A549 (cell line): ENCODE data around the gene ZNF775. TPM values are rescaled to one million over a fixed set of nuclear protein-coding genes. Genes with fewer than 3 reads are reported as not detected.

Experiments
- ATAC-seq, 2 experiments: fragments of 200-7000 bp in 1 of 2; fragments of >200 bp in 1 of 2; cut with Nextera tagmentation in 1 of 2; cut with Tn5 transposase in 1 of 2; 3 replicates each; pipeline versions ENCODE4 v1.8.0 to v1.9.1; 2018 to 2020; ENCODE audit warnings: mild to moderate bottlenecking in 1 of 2, moderate library complexity in 1 of 2
- CTCF ChIA-PET: fragments of 300-600 bp; sonication (Branson Sonifier 250); formaldehyde crosslinking; extraction: SDS; loops from one replicate; lab custom pipeline; 2021; ENCODE audit warnings: antibody characterized with exemption, inconsistent platforms; lab: Yijun Ruan, JAX
- POLR2A ChIA-PET: fragments of 350-600 bp; formaldehyde crosslinking; extraction: SDS; loops from one replicate; lab custom pipeline; 2021; ENCODE audit warnings: antibody characterized with exemption, inconsistent platforms; lab: Yijun Ruan, JAX
- DNase-seq, 2 experiments: peaks; one replicate each; pipeline versions ENCODE4 v3.0.0 to v3.0.0-alpha.2; 2011 to 2016; ENCODE audit warnings: low read depth in 1 of 2, low spot score in 1 of 2
- FAIRE-seq: peaks from 2 replicates; lab custom pipeline; 2011; peaks lifted over from hg19 to GRCh38; lab: Jason Lieb, UNC
- H3K27ac ChIP-seq, 2 experiments: fragments of >200 bp; sonication (Bioruptor Twin); formaldehyde crosslinking; 3 replicates each; pipeline ENCODE4 v1.5.1; 2016 to 2017
- H3K4me1 ChIP-seq: fragments of >200 bp; sonication (Bioruptor Twin); formaldehyde crosslinking; 3 replicates; pipeline ENCODE4 v1.6.1; 2016
- H3K4me2 ChIP-seq: fragments of >200 bp; sonication (Bioruptor Twin); formaldehyde crosslinking; 3 replicates; pipeline ENCODE4 v1.6.1; 2016
- H3K4me3 ChIP-seq: fragments of >200 bp; sonication (Bioruptor Twin); formaldehyde crosslinking; 3 replicates; pipeline ENCODE4 v1.5.1; 2016
- H3K9me3 ChIP-seq: fragments of >200 bp; sonication (Bioruptor Twin); formaldehyde crosslinking; 3 replicates; pipeline ENCODE4 v1.6.1; 2016
- CEBPB ChIP-seq, 2 experiments: fragments of >200 bp in 1 of 2; sonication (Bioruptor Twin) in 1 of 2; formaldehyde crosslinking in 1 of 2; IDR thresholded peaks; 2 replicates each; pipeline ENCODE4 v1.6.1; 2012 to 2016
- EHF ChIP-seq: fragments of 250-450 bp; sonication (Bioruptor Pico); IDR thresholded peaks from 2 replicates; pipeline ENCODE4 v1.5.0; 2020; ENCODE audit warnings: mild to moderate bottlenecking
- EP300 ChIP-seq, 2 experiments: fragments of >200 bp; sonication (Bioruptor Twin); formaldehyde crosslinking; IDR thresholded peaks; 2 replicates in 1 of 2; 3 replicates in 1 of 2; pipeline ENCODE4 v1.6.1; 2016 to 2017
- FOSB ChIP-seq: fragments of 250-450 bp; sonication (Bioruptor Pico); IDR thresholded peaks from 2 replicates; pipeline ENCODE4 v1.5.0; 2020; ENCODE audit warnings: mild to moderate bottlenecking, moderate library complexity
- HOXA7 ChIP-seq: fragments of 250-450 bp; sonication (Bioruptor Pico); IDR thresholded peaks from 2 replicates; pipeline ENCODE4 v1.5.0; 2020; ENCODE audit warnings: mild to moderate bottlenecking, moderate library complexity
- HOXB5 ChIP-seq: fragments of 250-450 bp; sonication (Bioruptor Pico); IDR thresholded peaks from 2 replicates; pipeline ENCODE4 v1.5.0; 2020; ENCODE audit warnings: mild to moderate bottlenecking, moderate library complexity
- JUN ChIP-seq, 2 experiments: fragments of >200 bp; sonication (Bioruptor Twin); formaldehyde crosslinking; IDR thresholded peaks; 2 replicates in 1 of 2; 3 replicates in 1 of 2; pipeline ENCODE4 v1.6.1; 2016 to 2017
- KDM1A ChIP-seq: fragments of 200-600 bp; sonication (generic); IDR thresholded peaks from 2 replicates; pipeline ENCODE4 v1.6.1; 2016; ENCODE audit warnings: low read depth, mild to moderate bottlenecking
- KDM5A ChIP-seq: fragments of 200-600 bp; sonication (generic); IDR thresholded peaks from 2 replicates; pipeline ENCODE4 v1.6.1; 2016; ENCODE audit warnings: antibody characterized with exemption, mild to moderate bottlenecking
- NFE2L2 ChIP-seq: fragments of 150-350 bp; conservative IDR thresholded peaks from 2 replicates; pipeline ENCODE4 v1.6.1; 2014; ENCODE audit warnings: low read length
- NPAS2 ChIP-seq: fragments of 250-450 bp; sonication (Bioruptor Pico); IDR thresholded peaks from 2 replicates; pipeline ENCODE4 v1.8.0; 2022; ENCODE audit warnings: mild to moderate bottlenecking, moderate library complexity, borderline replicate concordance
- PHF8 ChIP-seq: fragments of 200-600 bp; sonication (generic); IDR thresholded peaks from 2 replicates; pipeline ENCODE4 v1.6.1; 2016; ENCODE audit warnings: low read depth, mild to moderate bottlenecking, antibody characterized with exemption, moderate library complexity, borderline replicate concordance
- RNF2 ChIP-seq: fragments of 200-600 bp; sonication (generic); IDR thresholded peaks from 2 replicates; pipeline ENCODE4 v1.6.1; 2016; ENCODE audit warnings: low read depth, mild to moderate bottlenecking, antibody characterized with exemption, moderate library complexity, borderline replicate concordance
- SREBF2 ChIP-seq: fragments of 450-650 bp; IDR thresholded peaks from 2 replicates; pipeline ENCODE4 v1.6.1; 2014; ENCODE audit warnings: mild to moderate bottlenecking, moderate library complexity
- ZC3H11A ChIP-seq: fragments of 450-650 bp; IDR thresholded peaks from 2 replicates; pipeline ENCODE4 v1.6.1; 2014; ENCODE audit warnings: antibody characterized with exemption, mild to moderate bottlenecking
- ZFP36 ChIP-seq: fragments of 450-650 bp; IDR thresholded peaks from 2 replicates; pipeline ENCODE4 v1.6.1; 2014; ENCODE audit warnings: borderline replicate concordance; ENCODE audit not compliant: partially characterized antibody
- whole genome bisulfite sequencing: methylation state at CpG from one replicate; pipeline ENCODE4 v1.1.6; 2017; ENCODE audit errors: missing lambda C conversion rate; 5-methylcytosine and 5-hydroxymethylcytosine counted together
- polyA plus RNA-seq, 4 experiments: library from polyadenylated mRNA; depleted of rRNA in 3 of 4; stranded (reverse); fragments of >200 nt; fragmentation: RNase III in 1 of 4; extraction: RNeasy Plus Mini Kit Qiagen cat#74134 plus additional on column Dnase treatment in 1 of 4; gene quantifications; 2 replicates in 3 of 4; 3 replicates in 1 of 4; pipeline ENCODE4 v1.2.3, GENCODE V29; 2011 to 2017
- TF ChIP-seq, protein P1 (sequence below): fragments of >200 bp; sonication (Bioruptor Twin); formaldehyde crosslinking; IDR thresholded peaks from 2 replicates; pipeline ENCODE4 v1.6.1; 2016
- TF ChIP-seq, protein P2 (sequence below): fragments of 250-450 bp; sonication (Bioruptor Pico); IDR thresholded peaks from 2 replicates; pipeline ENCODE4 v1.5.0; 2021; ENCODE audit warnings: mild to moderate bottlenecking, moderate library complexity, borderline replicate concordance
- TF ChIP-seq, protein P3 (sequence below): fragments of 150-350 bp; IDR thresholded peaks from 2 replicates; pipeline ENCODE4 v1.6.1; 2014; ENCODE audit warnings: low read depth, mild to moderate bottlenecking, low read length

The ZNF775 gene
- polyA plus RNA-seq, 2 of the 4 experiments (the other 2 are of a cell fraction): 1.7 to 5.4 TPM

DNA sequence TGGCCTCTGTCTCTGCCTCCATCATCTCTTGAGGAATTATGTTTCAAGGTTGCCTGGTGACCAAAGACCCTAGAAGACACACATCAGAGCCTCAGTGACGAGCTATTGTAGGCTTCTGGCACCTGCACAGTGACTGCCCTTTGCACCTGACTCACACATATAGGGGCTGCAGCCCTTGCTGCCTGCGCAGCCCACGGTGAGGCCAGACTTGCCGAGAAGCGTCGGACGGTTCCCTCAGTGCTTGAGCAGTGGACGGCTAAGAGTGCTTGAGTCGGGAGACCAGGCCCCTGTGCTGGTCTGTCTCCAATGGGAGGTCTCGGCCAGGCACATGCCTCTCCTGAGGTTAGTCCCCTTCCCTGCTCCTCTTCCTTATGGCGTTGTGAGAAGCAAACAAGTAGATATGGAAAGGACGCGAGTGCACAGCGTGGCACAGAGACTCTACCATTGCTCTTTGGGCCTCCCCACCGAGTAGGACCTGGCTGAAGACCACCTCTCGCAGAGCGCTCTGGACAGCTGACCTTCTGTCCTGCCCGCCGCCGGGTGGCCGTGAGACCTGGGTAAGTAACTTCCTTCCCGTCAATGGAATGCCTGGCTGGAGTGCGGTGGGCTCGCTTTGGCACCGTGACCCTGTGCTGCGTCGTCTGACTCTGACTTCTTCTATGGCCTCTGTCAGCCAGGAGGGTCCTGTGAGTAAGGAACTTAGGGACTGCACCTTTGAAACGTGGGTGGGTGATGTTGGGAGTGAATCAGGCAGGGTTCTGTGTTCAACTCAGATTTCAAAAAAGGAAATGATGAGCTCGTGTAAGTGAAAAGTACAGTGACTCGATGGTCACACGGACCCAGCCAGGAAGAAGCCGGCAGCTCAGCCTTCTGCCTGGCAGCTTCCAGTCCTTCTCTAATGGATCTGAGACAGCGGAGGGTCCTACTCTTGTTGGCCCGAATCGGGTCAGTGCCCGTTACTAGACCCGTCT lies 33.7 kb downstream of the ZNF775 start:
- H3K9me3 ChIP-seq: no peaks in the 10 kb centered on the region
- no peak overlapping the region for H3K4me2 ChIP-seq
- H3K27ac ChIP-seq: no peak overlapping the region
- no peaks in the 10 kb centered on the region for H3K4me1 ChIP-seq
- DNase-seq: no peak
- CTCF ChIA-PET: interaction anchor here (2.0 kb wide), 1 partner anchor 11 kb away, joined by 7 read pairs; no protein-coding TSS in a partner anchor
- POLR2A ChIA-PET: interaction anchor here (1.0 kb wide), 1 partner anchor 44 kb away, joined by 3 read pairs; the partner anchor contains the start of gene REPIN1
- 83% methylated on average over 36 of the region's 37 CpGs for WGBS
- ATAC-seq: no peak
- TF ChIP-seq, protein P1, sequence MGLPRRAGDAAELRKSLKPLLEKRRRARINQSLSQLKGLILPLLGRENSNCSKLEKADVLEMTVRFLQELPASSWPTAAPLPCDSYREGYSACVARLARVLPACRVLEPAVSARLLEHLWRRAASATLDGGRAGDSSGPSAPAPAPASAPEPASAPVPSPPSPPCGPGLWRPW: no peak
- TF ChIP-seq EHF (no peak), EP300 (IDR thresholded peaks at IDR 0.05) (no peak), SREBF2 (no peak), KDM5A (no peak), JUN (IDR thresholded peaks at IDR 0.05) (no peak), FOSB (CRISPR knock-in tag) (no peak), ZFP36 (no peak), NPAS2 (CRISPR knock-in tag) (no peak)
- TF ChIP-seq, all 56 proteins: peak for 0
- FAIRE-seq: no peak
- no peak overlapping the region for H3K4me3 ChIP-seq

GRCh38 chr7:150413640-150414081 lies 34.5 kb downstream of the ZNF775 start:
- Histone ChIP-seq H3K4me2 (no peak overlapping the region), H3K27ac (no peak overlapping the region), H3K4me1 (no peaks in the 10 kb centered on the region), H3K9me3 (no peaks in the 10 kb centered on the region), H3K4me3 (no peak overlapping the region)
- WGBS: 83% methylated on average over 11 of the region's 11 CpGs
- no peak for DNase-seq
- FAIRE-seq: no peak
- CTCF ChIA-PET: no interaction called here
- no peak for ATAC-seq
- TF ChIP-seq, protein P2, sequence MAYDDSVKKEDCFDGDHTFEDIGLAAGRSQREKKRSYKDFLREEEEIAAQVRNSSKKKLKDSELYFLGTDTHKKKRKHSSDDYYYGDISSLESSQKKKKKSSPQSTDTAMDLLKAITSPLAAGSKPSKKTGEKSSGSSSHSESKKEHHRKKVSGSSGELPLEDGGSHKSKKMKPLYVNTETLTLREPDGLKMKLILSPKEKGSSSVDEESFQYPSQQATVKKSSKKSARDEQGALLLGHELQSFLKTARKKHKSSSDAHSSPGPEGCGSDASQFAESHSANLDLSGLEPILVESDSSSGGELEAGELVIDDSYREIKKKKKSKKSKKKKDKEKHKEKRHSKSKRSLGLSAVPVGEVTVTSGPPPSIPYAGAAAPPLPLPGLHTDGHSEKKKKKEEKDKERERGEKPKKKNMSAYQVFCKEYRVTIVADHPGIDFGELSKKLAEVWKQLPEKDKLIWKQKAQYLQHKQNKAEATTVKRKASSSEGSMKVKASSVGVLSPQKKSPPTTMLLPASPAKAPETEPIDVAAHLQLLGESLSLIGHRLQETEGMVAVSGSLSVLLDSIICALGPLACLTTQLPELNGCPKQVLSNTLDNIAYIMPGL: no peak
- TF ChIP-seq NFE2L2 (no peak), CEBPB (IDR thresholded peaks at IDR 0.05) (no peak), HOXA7 (CRISPR knock-in tag) (no peak), NPAS2 (CRISPR knock-in tag) (no peak), PHF8 (no peak), HOXB5 (CRISPR knock-in tag) (no peak), KDM1A (no peak), RNF2 (no peak), ZC3H11A (no peak)
- TF ChIP-seq, protein P3, sequence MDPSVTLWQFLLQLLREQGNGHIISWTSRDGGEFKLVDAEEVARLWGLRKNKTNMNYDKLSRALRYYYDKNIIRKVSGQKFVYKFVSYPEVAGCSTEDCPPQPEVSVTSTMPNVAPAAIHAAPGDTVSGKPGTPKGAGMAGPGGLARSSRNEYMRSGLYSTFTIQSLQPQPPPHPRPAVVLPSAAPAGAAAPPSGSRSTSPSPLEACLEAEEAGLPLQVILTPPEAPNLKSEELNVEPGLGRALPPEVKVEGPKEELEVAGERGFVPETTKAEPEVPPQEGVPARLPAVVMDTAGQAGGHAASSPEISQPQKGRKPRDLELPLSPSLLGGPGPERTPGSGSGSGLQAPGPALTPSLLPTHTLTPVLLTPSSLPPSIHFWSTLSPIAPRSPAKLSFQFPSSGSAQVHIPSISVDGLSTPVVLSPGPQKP: no peak
- POLR2A ChIA-PET: no interaction called here
